ENCODE measurements around the gene TSN.

Gene TSN

DNA sequence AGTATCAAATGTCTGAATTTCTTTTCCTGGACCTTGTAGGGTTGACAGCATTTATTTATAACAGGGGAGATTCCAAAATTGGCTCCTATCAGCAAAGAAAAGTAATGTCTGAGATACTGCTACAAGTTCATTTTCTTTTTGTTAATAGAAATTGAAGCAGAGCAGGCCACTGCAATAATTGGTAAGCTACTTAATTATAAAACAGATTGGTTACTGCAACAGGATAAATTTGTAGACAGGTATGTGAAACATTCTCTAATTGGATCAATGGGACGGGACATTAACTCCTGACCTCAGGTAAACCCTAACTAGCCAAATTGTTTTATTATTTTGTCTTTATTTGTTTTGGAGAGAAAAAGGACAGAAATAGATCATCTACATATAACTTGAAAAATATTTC, 39.3 kb upstream of the TSN start:
- DNase-seq (ENCODE audit: low read depth): no peak
- no peak overlapping the region for H3K4me3 ChIP-seq (ENCODE audit: low read depth, low read length)
- TF ChIP-seq, protein P1, sequence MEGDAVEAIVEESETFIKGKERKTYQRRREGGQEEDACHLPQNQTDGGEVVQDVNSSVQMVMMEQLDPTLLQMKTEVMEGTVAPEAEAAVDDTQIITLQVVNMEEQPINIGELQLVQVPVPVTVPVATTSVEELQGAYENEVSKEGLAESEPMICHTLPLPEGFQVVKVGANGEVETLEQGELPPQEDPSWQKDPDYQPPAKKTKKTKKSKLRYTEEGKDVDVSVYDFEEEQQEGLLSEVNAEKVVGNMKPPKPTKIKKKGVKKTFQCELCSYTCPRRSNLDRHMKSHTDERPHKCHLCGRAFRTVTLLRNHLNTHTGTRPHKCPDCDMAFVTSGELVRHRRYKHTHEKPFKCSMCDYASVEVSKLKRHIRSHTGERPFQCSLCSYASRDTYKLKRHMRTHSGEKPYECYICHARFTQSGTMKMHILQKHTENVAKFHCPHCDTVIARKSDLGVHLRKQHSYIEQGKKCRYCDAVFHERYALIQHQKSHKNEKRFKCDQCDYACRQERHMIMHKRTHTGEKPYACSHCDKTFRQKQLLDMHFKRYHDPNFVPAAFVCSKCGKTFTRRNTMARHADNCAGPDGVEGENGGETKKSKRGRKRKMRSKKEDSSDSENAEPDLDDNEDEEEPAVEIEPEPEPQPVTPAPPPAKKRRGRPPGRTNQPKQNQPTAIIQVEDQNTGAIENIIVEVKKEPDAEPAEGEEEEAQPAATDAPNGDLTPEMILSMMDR (IDR thresholded peaks at IDR 0.05; ENCODE audit: control insufficient read depth, extremely low read depth, insufficient read depth): no peak

DNA sequence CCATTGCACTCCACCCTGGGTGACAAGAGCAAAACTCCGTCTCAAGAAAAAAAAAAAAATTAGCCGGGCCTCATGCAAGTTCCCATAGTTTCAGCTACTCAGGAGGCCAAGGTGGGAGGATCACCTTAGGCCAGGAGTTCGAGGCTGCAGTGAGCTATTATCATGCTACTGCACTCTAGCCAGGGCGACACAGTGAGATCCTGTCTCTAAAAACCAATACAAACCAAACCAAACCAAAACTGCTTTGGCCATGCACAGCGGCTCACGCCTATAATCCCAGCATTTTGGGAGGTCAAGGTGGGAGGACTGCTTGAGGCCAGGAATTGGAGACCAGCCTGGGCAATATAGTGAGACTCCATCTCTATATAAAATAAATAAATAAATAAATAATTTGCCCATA, 37.9 kb upstream of the TSN start:
- TF ChIP-seq, protein P1 (IDR thresholded peaks at IDR 0.05; ENCODE audit: control insufficient read depth, extremely low read depth, insufficient read depth): no peak
- H3K4me3 ChIP-seq (ENCODE audit: low read depth, low read length): no peak overlapping the region

DNA sequence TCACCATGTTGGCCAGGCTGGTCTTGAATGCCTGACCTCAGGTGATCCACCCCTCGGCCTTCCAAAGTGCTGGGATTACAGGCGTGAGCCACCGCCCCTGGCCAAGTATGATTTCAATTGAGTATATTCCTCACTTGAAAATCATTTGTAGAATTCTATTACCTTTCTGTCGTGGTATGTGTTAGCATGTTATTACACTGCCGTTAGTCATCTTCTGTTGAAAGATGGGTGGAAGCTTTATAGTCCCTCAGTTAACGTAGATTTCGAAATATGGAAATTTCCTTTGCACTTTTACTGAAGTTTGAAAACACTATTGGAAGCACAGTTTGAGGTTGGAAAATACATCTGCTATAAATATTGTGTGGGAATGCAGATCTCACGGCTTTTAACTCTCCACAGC, 33.5 kb upstream of the TSN start:
- no peak overlapping the region for H3K4me3 ChIP-seq (ENCODE audit: low read depth, low read length)
- no peak for DNase-seq (ENCODE audit: low read depth)
- TF ChIP-seq, protein P1 (IDR thresholded peaks at IDR 0.05; ENCODE audit: control insufficient read depth, extremely low read depth, insufficient read depth): no peak

More for the DNA sequence above, 37.9 kb upstream of the TSN start:
- no peak for DNase-seq (ENCODE audit: low read depth)

DNA sequence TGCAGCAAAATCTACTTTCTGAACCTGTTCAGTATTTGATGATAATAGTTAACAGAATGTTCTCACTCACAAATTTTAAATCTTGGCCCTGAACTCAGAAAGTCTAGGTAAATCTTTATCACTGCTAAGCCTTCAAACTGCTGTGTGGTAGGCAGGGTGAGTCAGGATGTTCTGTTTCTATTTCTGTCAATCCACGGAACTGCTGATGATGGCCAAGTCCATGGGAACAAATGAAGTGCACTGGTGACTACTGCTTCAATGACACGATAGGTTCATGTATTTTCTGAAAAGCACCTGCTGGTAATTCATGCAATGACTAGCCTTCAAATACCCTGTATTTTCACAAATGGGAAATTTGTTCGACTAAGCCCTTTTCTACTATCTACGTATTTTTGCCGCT, 33.0 kb upstream of the TSN start:
- no peak overlapping the region for H3K4me3 ChIP-seq (ENCODE audit: low read depth, low read length)
- no peak for DNase-seq (ENCODE audit: low read depth)

DNA sequence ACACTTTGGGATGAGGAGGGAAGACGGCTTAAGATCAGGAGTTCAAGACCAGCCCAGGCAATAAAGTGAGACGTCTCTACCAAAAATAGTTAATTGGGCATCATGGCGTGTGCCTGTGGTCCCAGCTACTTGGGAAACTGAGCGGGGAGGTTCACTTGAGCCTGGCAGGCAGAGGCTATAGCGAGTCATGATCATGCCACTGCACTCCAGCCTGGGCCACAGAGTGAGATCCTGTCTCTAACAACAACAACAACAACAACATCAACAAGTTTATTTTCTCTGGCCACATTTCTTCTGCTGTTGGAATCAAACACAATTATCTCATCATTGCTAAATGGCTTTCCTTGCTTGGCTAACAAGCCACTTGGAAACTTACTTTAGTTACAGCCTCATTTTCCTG, 32.1 kb upstream of the TSN start:
- no peak overlapping the region for H3K4me3 ChIP-seq (ENCODE audit: low read depth, low read length)
- no peak for DNase-seq (ENCODE audit: low read depth)

More for the DNA sequence above, 33.0 kb upstream of the TSN start:
- TF ChIP-seq, protein P1 (IDR thresholded peaks at IDR 0.05; ENCODE audit: control insufficient read depth, extremely low read depth, insufficient read depth): no peak

DNA sequence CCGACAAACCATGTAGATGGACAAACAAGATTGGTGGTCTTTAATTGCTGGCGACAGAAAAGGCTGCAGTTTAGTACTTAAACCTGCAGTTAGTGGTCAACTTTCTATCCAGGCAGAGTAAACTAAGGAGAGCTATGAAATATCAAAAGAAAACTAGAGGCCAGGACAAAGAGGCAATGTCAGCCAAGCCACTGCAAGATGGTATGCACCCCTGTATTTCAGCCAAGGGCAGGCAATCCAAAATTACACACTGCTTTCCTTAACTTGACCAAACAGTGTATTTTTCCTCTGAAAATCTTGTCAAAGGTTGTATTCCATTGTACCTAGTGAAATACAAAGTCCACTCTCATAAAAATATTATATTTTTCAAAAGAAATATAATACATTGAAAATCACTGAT, 28.1 kb upstream of the TSN start:
- TF ChIP-seq, protein P1 (IDR thresholded peaks at IDR 0.05; ENCODE audit: control insufficient read depth, extremely low read depth, insufficient read depth): no peak
- no peak for DNase-seq (ENCODE audit: low read depth)
- no peak overlapping the region for H3K4me3 ChIP-seq (ENCODE audit: low read depth, low read length)

More for the DNA sequence above, 32.1 kb upstream of the TSN start:
- TF ChIP-seq, protein P1 (IDR thresholded peaks at IDR 0.05; ENCODE audit: control insufficient read depth, extremely low read depth, insufficient read depth): no peak

DNA sequence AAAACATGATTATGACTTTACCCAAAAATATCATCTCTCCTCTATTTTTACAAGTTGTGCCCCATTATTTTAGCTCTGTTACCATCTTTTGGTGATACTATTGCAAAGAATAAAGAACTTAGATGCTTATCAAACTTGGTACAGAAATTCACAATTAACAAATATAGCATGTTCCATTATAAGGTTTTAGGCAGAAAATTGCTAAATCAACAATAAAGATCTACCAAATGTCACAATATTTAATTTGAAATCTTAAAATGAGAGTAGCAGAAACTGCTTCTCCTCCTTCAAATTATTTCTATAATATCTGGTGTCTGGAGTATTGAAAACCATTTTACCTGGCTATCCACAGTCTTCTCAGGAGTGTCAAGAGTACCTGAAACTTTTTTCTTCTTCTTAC, 27.5 kb upstream of the TSN start:
- H3K4me3 ChIP-seq (ENCODE audit: low read depth, low read length): no peak overlapping the region
- TF ChIP-seq, protein P1 (IDR thresholded peaks at IDR 0.05; ENCODE audit: control insufficient read depth, extremely low read depth, insufficient read depth): no peak
- no peak for DNase-seq (ENCODE audit: low read depth)
